ENCODE results near the gene LATS1. TPM values are rescaled to one million over a fixed set of nuclear protein-coding genes. Genes with fewer than 3 reads are reported as not detected.
"Not testable (repeated sequence)": the region's sequence is repeated elsewhere in the genome, so short reads cannot be mapped to it uniquely, and the experiment has no call there.

LATS1 gene
- polyA plus RNA-seq, 1 of the 3 experiments (the other 2 are of a cell fraction): 6.9 TPM

DNA sequence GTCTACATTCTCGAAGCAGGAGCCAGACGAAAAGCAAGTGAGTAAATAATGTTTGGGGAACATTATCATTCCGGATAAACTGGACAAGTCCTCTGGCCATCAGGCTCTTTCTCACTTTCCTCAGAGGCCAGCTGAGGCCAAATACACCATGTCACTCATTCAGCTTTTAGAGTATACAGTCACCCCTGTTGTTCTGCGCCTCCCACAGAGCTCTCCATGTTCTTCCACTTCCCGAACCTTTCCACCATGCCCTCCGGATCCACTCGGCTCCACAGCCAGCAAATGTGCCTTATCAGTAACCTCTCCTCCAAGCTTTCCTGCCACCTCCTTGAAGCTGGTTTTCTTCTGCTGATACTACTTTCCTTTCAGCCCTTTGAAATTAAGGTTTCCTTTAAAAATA is 31.7 kb downstream of the LATS1 start (continued):
- TF ChIP-seq, protein P1, sequence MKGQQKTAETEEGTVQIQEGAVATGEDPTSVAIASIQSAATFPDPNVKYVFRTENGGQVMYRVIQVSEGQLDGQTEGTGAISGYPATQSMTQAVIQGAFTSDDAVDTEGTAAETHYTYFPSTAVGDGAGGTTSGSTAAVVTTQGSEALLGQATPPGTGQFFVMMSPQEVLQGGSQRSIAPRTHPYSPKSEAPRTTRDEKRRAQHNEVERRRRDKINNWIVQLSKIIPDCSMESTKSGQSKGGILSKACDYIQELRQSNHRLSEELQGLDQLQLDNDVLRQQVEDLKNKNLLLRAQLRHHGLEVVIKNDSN (IDR thresholded peaks at IDR 0.05; ENCODE audit: borderline replicate concordance, low read depth): no peak
- TF ChIP-seq RAD21 (IDR thresholded peaks at IDR 0.05; ENCODE audit: low read length): no peak

DNA sequence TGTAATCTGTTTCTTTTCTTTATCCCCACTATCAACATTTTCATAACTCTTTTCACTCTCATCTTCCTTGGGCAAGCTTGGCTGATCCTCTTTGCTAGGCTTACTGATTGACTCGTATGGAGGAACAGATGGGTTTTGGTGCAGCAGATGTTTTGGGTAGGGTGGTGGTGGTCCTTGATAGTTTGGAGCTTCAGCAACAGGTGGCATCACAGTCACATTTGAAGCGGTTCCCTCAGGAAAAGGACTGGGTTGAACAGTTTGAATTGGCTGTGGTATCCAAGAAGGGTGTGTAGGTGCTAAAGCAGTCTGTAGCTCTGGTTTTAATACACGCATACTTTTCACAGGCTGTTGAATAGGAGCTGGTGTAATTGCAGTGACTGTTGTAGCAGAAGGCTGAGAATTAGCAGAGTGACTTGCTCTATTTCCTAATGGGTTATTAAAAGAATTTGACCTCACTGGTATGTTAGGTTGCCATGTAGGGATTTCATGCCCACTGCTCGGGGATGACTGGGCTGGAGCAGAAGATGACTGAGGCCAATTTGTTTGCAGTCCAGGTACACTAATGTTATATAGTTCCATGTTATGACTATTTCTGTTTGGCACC is 34.5 kb downstream of the LATS1 start:
- no peaks in the 10 kb centered on the region for H3K27me3 ChIP-seq (ENCODE audit: insufficient read depth)
- no peaks in the 10 kb centered on the region for H4K20me1 ChIP-seq (ENCODE audit: insufficient read depth)
- H2AFZ ChIP-seq (ENCODE audit: low read depth): no peak overlapping the region
- CTCF ChIA-PET: no interaction called here
- H3K9me3 ChIP-seq: no peaks in the 10 kb centered on the region
- no peak overlapping the region for H3K4me3 ChIP-seq (ENCODE audit: low read depth in 2 of 2, low read length in 1 of 2)
- H3K9ac ChIP-seq: no peak overlapping the region
- no peak for TF ChIP-seq JUND (IDR thresholded peaks at IDR 0.05)
- no peak for TF ChIP-seq FOXM1 (IDR thresholded peaks at IDR 0.05; ENCODE audit: low read depth)
- TF ChIP-seq YY1 (IDR thresholded peaks at IDR 0.05; ENCODE audit: low read depth): no peak
- TF ChIP-seq, protein P2, sequence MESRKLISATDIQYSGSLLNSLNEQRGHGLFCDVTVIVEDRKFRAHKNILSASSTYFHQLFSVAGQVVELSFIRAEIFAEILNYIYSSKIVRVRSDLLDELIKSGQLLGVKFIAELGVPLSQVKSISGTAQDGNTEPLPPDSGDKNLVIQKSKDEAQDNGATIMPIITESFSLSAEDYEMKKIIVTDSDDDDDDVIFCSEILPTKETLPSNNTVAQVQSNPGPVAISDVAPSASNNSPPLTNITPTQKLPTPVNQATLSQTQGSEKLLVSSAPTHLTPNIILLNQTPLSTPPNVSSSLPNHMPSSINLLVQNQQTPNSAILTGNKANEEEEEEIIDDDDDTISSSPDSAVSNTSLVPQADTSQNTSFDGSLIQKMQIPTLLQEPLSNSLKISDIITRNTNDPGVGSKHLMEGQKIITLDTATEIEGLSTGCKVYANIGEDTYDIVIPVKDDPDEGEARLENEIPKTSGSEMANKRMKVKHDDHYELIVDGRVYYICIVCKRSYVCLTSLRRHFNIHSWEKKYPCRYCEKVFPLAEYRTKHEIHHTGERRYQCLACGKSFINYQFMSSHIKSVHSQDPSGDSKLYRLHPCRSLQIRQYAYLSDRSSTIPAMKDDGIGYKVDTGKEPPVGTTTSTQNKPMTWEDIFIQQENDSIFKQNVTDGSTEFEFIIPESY (IDR thresholded peaks at IDR 0.05; ENCODE audit: borderline replicate concordance, low read depth): no peak
- TF ChIP-seq TCF12 (IDR thresholded peaks at IDR 0.05): no peak
- TF ChIP-seq FOSL2 (IDR thresholded peaks at IDR 0.05; ENCODE audit: borderline replicate concordance, low read depth): no peak
- TF ChIP-seq MEF2A (IDR thresholded peaks at IDR 0.05; ENCODE audit: borderline replicate concordance, low read depth): no peak
- TF ChIP-seq RCOR1 (IDR thresholded peaks at IDR 0.05; ENCODE audit: low read length): no peak
- TF ChIP-seq SMC3 (IDR thresholded peaks at IDR 0.05; ENCODE audit: low read depth, low read length): no peak
- TF ChIP-seq FOXJ3 (CRISPR knock-in tag; IDR thresholded peaks at IDR 0.05): no peak
- H3K4me1 ChIP-seq (ENCODE audit: control insufficient read depth in 1 of 2, insufficient read depth in 2 of 2, low read depth in 1 of 2, low read length in 1 of 2): no peaks in the 10 kb centered on the region
- peaks cover 23 to 38% of the 10 kb centered on the region in 2 experiments for H3K36me3 ChIP-seq (replicated peaks in 1 of 2; ENCODE audit: control insufficient read depth in 1 of 2, insufficient read depth in 2 of 2, low read length in 1 of 2)
- H3K9me2 ChIP-seq: no peaks in the 10 kb centered on the region
- peaks cover 36% of the 10 kb centered on the region; the same call in 1 of the 2 replicates for H3K79me2 ChIP-seq (ENCODE audit: insufficient read depth)
- WGBS (ENCODE audit: low lambda C conversion rate): 97% methylated on average over 4 of the region's 4 CpGs
- no peak overlapping the region for H3K4me2 ChIP-seq
- peaks cover 8% of the 10 kb centered on the region for H3F3A ChIP-seq (replicated peaks; ENCODE audit: insufficient read depth)
- DNase-seq: no peak
- H3K27ac ChIP-seq (ENCODE audit: low read depth in 2 of 2, low read length in 1 of 2): no peak overlapping the region
- POLR2A ChIA-PET: no interaction called here

DNA sequence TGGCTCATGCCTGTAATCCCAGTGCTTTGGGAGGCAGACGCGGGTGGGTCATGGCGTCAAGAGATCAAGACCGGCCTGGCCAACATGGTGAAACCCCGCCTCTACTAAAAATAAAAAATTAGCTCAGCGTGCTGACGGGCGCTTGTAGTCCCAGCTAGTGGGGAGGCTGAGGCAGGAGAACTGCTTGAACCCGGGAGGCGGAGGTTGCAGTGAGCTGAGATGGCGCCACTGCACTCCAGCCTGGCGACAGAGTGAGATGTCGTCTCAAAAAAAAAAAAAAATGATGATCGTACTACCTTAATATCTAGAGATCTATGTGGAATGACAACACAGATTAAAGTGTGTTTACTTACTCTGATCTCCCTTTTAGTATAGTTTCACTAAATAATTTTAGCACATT is 36.1 kb downstream of the LATS1 start:
- H3K9me3 ChIP-seq; H4K20me1 ChIP-seq (ENCODE audit: insufficient read depth); H3K9me2 ChIP-seq; H3F3A ChIP-seq (replicated peaks; ENCODE audit: insufficient read depth); H3K4me3 ChIP-seq (ENCODE audit: low read depth in 2 of 2, low read length in 1 of 2); CTCF ChIA-PET; H3K4me1 ChIP-seq (ENCODE audit: control insufficient read depth in 1 of 2, insufficient read depth in 2 of 2, low read depth in 1 of 2, low read length in 1 of 2); H2AFZ ChIP-seq (ENCODE audit: low read depth); DNase-seq; H3K27me3 ChIP-seq (ENCODE audit: insufficient read depth); H3K4me2 ChIP-seq; H3K27ac ChIP-seq (ENCODE audit: low read depth in 2 of 2, low read length in 1 of 2); POLR2A ChIA-PET; H3K9ac ChIP-seq: not testable (repeated sequence)
- WGBS (ENCODE audit: low lambda C conversion rate): 96% methylated on average over 14 of the region's 14 CpGs
- H3K79me2 ChIP-seq (ENCODE audit: insufficient read depth): peaks cover 28% of the 10 kb centered on the region; the same call in 1 of the 2 replicates
- H3K36me3 ChIP-seq (replicated peaks in 1 of 2; ENCODE audit: control insufficient read depth in 1 of 2, insufficient read depth in 2 of 2, low read length in 1 of 2): peaks cover 24 to 43% of the 10 kb centered on the region in 2 experiments

All from SK-N-SH (cell line).